UCSD-AML1 (cell line): ENCODE measurements around the gene KCNT2.

Experiments used
- DNase-seq: peaks from one replicate; lab custom pipeline; 2025; ENCODE audit not compliant: unreplicated experiment; lab: John Stamatoyannopoulos, UW

Gene KCNT2

DNA sequence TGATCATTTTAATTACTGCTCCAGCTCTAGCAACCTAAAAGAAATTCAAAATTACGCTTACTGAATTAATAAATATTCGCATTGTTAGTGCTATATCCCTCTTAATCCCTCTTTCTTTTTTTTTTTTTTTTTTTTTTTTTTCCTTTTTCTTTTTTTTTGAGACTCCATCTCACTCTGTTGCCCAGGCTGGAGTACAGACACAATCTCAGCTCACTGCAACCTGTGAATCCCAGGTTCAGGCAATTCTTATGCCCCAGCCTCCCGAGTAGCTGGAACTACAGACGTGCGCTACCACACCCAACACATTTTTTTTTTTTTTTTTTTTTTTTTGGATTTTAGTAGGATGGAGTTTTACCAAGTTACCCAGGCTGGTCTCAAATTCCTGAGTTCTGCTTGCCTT, 157.1 kb downstream of the KCNT2 start:
- DNase-seq, result no peak

DNA sequence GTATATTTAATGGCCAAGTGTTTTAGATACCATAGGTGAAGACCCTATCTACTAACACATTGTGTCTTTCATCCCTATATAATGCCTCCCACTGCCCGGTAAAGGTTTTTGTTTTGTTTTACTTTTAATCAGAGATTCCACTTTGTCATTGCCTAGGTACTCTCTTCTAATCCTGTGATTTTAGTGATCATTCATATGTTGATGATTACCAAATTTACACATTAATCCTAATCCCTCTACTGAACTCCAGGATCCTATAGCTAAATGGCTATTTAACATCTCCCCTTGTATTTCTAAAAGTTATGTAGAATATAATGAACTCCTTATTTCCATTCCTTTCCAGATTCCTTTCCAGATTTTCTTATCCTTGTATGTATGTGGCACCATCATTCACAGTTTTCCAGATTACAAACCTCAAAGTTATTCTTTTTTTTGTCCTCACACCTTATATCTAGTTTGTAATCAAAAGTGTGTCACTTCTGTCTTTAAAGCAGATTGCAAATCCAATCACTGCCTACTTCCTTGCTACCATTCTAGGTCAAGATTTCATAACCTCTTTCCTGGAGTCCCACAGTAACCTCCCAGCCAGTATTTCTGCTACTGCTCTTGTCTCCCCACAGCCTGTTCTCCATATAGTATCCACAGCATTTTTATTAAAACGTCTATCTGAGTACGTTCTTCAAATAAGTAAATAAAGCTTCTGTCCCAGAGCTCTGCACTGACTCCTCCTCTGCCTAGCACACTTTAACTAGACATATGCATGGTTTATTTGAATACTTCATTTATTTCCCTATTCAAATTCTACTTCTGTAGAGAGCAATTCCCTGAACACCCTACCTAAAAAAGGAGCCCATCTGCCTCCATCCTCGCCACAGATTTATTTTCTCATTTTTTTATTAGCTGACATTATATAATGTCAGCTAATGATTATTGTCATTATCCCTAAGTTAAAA, 157.8 kb downstream of the KCNT2 start:
- DNase-seq, result no peak

DNA sequence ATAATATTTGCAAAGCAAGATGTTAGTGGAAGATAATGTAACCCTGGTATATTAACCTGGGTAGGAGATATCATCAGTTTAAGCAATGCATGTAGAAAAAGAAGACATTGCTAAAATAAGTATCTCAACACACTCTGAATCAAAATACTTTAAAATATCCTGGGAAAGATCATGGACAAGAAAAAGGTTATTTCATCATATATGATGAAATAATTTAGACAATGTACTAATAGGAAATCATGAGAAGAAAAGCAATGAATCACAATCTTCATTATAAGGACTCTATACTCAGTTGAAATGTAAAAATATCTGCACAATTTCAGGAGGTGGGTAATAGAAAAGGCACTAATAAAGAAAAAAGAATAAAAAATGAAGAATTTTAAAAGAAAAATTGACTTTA, 158.8 kb downstream of the KCNT2 start:
- no peak for DNase-seq

- no peak for DNase-seq
Observed at GRCh38 chr1:196445775-196446174, 162.5 kb downstream of the KCNT2 start.

- DNase-seq, result no peak
Observed at GRCh38 chr1:196444634-196445033, 163.6 kb downstream of the KCNT2 start.

DNA sequence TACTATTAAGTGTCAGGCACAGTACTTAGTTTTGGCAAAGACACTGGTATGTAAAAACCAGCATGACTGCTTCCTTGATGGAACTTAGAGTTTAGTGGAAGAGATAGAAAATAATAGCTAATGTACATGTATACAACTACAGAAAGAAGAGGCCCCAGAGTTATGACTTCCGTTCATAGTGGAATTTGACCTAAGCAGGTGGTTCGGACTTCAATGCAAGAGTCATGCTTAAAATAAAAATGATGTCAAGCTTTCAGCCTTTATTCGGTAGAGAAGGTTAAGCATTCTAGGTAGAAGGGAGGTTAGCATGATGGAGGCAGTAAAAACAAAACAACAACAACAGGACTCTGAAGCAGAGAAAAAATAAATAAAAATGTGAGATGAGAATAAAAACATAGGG, 165.9 kb downstream of the KCNT2 start:
- no peak for DNase-seq

GRCh38 chr1:196440711-196441110, 167.5 kb downstream of the KCNT2 start:
- DNase-seq, result no peak

- no peak for DNase-seq
Observed at GRCh38 chr1:196438329-196438728, 169.9 kb downstream of the KCNT2 start.

- no peak for DNase-seq
Observed at GRCh38 chr1:196437671-196438070, 170.6 kb downstream of the KCNT2 start.

DNA sequence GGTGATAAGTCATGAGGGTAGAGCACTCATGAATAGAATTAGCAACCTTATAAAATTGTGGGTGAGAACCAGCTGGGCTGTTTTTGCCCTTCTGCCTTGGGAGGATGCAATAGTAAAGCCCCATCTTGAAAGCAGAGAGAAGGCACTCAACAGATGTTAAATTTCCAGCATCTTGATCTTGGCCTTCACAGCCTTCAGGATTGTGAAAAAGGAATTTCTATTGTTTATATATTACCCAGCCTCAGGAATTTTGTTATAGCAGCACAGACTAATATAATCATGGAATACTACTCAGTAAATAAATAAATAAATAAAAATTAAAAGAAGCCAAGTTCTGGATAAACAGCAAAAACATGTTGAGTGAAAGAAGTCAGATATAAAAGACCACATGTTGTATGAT, 175.2 kb downstream of the KCNT2 start:
- no peak for DNase-seq

DNA sequence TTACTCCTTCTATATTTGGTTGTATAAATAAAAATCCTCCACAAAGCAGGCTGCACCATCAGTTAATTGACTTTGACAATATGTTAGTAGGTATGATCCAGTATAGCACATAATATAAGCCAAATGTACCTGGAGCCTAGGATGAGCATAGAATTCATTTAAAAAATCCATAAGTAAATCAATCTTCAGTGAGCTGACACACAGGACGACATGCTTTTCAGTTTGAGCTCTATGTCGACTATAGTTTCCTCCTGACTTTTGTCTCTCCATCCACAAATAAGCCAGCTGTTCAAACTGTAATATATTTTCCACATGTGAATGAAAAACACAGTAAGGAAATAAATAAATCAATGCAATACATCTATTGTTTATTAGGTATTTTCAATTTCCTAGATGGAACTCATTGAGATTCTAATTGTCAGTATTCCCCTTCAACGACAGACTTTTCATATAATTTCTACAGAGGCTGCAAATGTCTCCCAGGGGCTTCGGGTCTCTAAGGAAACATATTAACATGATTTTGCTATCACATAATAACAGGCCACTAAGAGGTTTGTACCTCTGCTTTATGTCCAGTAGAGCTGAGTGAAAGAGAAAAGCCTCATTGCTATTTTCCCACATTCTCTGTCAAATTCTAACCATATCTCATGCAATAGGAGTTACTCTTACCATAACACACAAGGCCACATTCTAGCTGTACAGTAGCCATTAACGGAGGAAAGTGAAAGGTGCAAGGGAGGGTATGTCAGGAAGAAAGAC, 180.1 kb downstream of the KCNT2 start:
- DNase-seq, result no peak

DNA sequence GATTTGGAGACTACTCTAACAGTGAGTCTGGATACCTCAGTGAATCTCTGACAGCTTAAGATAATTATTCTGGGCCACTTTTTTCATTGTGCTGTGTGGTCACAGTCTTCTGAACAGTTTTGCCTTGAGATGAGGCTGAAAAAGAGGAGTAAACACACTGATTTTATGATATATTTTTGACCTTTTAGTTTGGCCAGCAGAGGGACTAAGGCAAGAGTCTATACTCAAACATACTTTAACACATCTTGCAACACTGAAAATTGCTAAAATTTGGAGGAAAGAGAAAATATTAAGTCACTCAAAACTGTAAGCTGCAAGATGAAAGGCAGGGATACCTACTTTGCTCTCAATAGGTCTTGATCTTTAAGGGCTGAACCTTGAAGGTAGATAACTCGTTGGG, 182.7 kb downstream of the KCNT2 start:
- no peak for DNase-seq

GRCh38 chr1:196423612-196424011, 184.6 kb downstream of the KCNT2 start:
- no peak for DNase-seq

DNA sequence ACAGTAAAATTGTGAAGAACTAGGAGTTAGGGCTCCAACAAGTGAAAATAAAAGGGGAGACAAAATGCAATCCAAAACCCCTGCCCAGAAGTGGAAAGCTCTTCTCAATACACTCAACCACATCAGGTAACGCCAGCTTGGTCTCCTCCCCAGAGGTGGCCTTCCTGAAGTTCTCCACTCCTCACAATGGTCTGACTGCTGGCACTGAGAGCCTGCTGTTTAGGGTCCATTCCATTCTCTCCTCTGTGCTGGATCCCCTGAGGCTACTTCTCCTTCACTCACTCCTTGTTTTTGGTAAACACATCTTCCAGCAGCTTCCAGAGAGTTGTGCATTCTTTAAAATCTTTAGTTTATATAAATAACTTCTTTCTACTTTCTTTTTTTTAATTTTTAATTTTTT, 189.5 kb downstream of the KCNT2 start:
- DNase-seq, result no peak

DNA sequence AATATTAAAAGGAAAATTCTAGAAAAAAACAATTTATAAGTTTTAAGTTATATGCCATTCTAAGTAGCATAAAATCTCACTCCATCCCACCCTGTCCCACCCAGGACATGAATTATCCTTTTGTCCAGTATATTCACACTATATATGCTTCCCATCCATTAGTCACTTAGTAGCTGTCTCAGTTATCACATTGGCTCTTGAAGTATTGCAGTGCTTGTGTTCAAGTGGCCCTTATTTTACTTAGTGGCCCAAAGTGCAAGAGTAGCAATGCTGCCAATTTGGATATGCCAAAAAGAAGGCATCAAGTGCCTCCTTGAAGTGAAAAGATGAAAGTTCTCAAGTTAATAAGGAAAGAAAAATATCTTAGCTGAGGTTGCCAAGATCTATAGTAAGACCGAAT, 192.3 kb downstream of the KCNT2 start:
- DNase-seq, result no peak

DNA sequence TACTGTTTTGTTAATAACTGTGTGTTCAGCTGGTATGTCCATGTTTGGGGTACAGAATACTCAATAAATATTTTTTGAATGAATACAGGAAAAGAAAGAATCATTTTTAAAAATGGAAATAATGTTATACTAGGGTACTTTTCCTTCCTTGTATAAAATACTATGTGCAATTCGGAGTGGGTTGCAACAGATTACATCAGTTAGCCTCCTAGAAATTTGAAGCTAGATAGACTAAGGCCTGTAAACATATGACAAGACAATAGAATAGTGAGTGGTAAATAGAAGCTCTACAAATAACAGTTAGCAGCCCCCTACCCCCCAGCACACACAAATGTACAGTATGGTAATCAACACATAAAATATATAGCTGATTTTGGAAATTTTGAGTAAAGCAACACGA, 195.9 kb downstream of the KCNT2 start:
- DNase-seq, result no peak

DNA sequence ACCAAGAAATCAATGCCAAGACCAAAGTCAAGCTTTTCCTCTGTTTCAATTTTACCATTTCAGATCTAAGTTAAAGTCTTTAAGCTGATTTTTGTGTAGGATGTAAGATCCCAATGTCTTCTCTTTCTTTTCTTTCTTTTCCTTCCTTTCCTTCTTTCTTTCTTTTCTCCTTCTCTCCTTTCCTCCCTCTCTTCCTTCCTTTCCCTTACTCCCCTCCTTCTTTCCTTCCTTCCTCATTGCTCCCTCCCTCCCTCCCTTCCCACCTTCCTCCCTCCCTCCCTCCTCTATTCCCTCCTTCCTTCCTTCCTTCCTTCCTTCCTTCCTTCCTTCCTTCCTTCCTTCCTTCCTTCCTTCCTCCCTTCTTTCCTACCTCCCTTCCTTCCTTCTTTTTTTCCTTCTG, 197.5 kb downstream of the KCNT2 start:
- DNase-seq, result no peak

- DNase-seq, result no peak
Observed at GRCh38 chr1:196409586-196409985, 198.7 kb downstream of the KCNT2 start.

DNA sequence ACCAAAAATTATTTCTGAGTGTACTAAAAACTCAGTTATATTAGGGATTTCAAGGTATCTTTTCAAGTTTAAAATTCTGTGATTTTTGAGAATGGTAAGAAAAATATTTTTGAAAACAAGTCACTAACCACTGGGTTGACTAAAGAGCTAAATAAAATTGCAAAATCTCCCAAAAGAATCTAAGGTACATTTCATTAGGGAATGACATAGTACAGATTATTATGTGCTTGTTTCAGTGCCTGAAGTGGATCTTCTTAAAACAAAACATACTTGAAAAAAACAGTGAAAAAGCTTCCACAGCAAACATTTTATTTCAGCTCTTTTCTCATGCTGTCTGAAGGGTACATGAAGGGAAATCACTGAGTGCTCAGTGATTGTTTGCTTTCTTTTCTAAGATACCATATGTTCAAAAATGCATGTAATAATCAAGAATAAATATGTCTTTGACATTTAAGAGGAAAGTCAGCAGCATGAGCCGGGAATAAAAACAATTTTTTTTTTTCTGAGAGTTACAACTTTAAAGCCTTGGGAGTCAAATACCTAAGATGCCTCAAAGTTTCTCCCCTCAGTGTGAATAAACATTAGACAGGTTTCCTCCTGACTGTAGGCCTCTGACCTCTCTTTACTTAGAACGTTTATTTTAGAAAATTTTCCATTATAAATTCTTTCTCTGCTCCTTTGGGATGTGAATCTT, 200.7 kb downstream of the KCNT2 start:
- no peak for DNase-seq

DNA sequence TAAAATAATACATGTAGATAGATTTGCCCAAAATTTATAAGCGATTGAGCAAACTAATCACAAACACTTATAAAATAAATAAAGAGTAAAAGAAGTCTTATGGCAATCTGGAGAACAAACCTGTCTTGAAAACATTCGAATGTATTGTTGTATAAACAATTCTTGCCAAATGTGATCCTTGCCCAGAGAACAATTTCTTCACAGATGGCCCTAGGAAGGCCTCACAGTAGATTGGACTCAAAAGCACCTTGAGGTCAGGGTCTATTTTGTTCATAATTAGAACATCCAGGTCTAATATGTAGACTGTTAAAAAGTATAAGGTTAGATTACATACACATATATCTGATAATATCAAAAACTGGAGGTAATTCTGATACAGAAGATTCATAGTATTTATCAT, 202.4 kb downstream of the KCNT2 start:
- no peak for DNase-seq

- no peak for DNase-seq
Observed at GRCh38 chr1:196403803-196404690, 204.2 kb downstream of the KCNT2 start.
